HepG2 (cell line): ENCODE results near the gene PIK3C2B. TPM values are rescaled to one million over a fixed set of nuclear protein-coding genes. Genes with fewer than 3 reads are reported as not detected.

Experiments
- AKAP8 ChIP-seq: sonication (generic); formaldehyde crosslinking; IDR thresholded peaks from 2 replicates; pipeline ENCODE4 v1.5.1; 2020; ENCODE audit warnings: mild to moderate bottlenecking, missing genetic modification reagents
- BATF2 ChIP-seq: sonication (generic); formaldehyde crosslinking; IDR thresholded peaks from 2 replicates; pipeline ENCODE4 v1.8.0; 2022; ENCODE audit warnings: mild to moderate bottlenecking, missing genetic modification reagents, moderate library complexity
- CEBPZ ChIP-seq: IDR thresholded peaks from 2 replicates; pipeline ENCODE4 v1.6.1; 2012; ENCODE audit warnings: low read length, improper control_type of control experiment
- CHCHD3 ChIP-seq: sonication (generic); formaldehyde crosslinking; IDR thresholded peaks from 2 replicates; pipeline ENCODE4 v1.8.0; 2022; ENCODE audit warnings: mild to moderate bottlenecking, missing genetic modification reagents, moderate library complexity
- DPF2 ChIP-seq: sonication (generic); formaldehyde crosslinking; IDR thresholded peaks from 2 replicates; pipeline ENCODE4 v1.4.0; 2020; ENCODE audit warnings: mild to moderate bottlenecking, low read depth, missing genetic modification reagents, borderline replicate concordance
- MED1 ChIP-seq: sonication (generic); formaldehyde crosslinking; IDR thresholded peaks from 2 replicates; pipeline ENCODE4 v1.4.0; 2020; ENCODE audit warnings: missing genetic modification reagents
- MIXL1 ChIP-seq: IDR thresholded peaks from 2 replicates; pipeline ENCODE4 v1.6.1; 2016
- MTA1 ChIP-seq: sonication (generic); formaldehyde crosslinking; IDR thresholded peaks from 2 replicates; pipeline ENCODE4 v1.4.0; 2020; ENCODE audit warnings: missing genetic modification reagents, mild to moderate bottlenecking, borderline replicate concordance
- MTERF4 ChIP-seq: sonication (generic); formaldehyde crosslinking; IDR thresholded peaks from 2 replicates; pipeline ENCODE4 v1.8.0; 2023; ENCODE audit warnings: mild to moderate bottlenecking, missing genetic modification reagents
- MXD4 ChIP-seq: IDR thresholded peaks from 2 replicates; pipeline ENCODE4 v1.6.1; 2016; ENCODE audit warnings: mild to moderate bottlenecking, missing biosample characterization, missing genetic modification reagents
- SRY ChIP-seq: sonication (generic); formaldehyde crosslinking; IDR thresholded peaks from 2 replicates; pipeline ENCODE4 v1.8.0; 2022; ENCODE audit warnings: mild to moderate bottlenecking, missing genetic modification reagents
- ZFP1 ChIP-seq: IDR thresholded peaks from 2 replicates; pipeline ENCODE4 v1.6.1; 2016
- ZNF468 ChIP-seq: sonication (generic); formaldehyde crosslinking; IDR thresholded peaks from 2 replicates; pipeline ENCODE4 v1.8.0; 2022; ENCODE audit warnings: mild to moderate bottlenecking, moderate library complexity, missing genetic modification reagents
- polyA plus RNA-seq, 8 experiments: library from polyadenylated mRNA; depleted of rRNA in 3 of 8; stranded (reverse) in 7 of 8; unstranded in 1 of 8; fragments of >200 nt; fragmentation: Illumina TruSeq in 4 of 8; extraction: Trizol in 4 of 8; gene quantifications; 2 replicates each; pipeline versions ENCODE4 v1.2.1 to v1.2.3, GENCODE V29; 2011 to 2016; ENCODE audit warnings: low read depth in 4 of 8, missing spikeins in 1 of 8, mixed read lengths in 1 of 8; ENCODE audit not compliant: insufficient read depth in 1 of 8
- total RNA-seq, 5 experiments: library from RNA; depleted of rRNA; stranded (reverse); fragments of >200 nt; fragmentation: Illumina TruSeq; extraction: Trizol; gene quantifications; 2 replicates each; pipeline ENCODE4 v1.2.3, GENCODE V29; 2016; ENCODE audit warnings: low read depth in 1 of 5
- TF ChIP-seq, protein P1 (sequence below): sonication (generic); formaldehyde crosslinking; IDR thresholded peaks from 2 replicates; pipeline ENCODE4 v1.8.0; 2022; ENCODE audit warnings: missing genetic modification reagents, mild to moderate bottlenecking, moderate library complexity, borderline replicate concordance
- TF ChIP-seq, protein P2 (sequence below): sonication (generic); formaldehyde crosslinking; IDR thresholded peaks from 2 replicates; pipeline ENCODE4 v1.9.0; 2021; ENCODE audit warnings: mild to moderate bottlenecking, missing genetic modification reagents

The PIK3C2B gene
- total and polyA plus RNA-seq, 2 of the 13 experiments (the other 11 are each of a cell fraction or from before 2014, with no cell fraction given), result 3.4 to 4.5 TPM

DNA sequence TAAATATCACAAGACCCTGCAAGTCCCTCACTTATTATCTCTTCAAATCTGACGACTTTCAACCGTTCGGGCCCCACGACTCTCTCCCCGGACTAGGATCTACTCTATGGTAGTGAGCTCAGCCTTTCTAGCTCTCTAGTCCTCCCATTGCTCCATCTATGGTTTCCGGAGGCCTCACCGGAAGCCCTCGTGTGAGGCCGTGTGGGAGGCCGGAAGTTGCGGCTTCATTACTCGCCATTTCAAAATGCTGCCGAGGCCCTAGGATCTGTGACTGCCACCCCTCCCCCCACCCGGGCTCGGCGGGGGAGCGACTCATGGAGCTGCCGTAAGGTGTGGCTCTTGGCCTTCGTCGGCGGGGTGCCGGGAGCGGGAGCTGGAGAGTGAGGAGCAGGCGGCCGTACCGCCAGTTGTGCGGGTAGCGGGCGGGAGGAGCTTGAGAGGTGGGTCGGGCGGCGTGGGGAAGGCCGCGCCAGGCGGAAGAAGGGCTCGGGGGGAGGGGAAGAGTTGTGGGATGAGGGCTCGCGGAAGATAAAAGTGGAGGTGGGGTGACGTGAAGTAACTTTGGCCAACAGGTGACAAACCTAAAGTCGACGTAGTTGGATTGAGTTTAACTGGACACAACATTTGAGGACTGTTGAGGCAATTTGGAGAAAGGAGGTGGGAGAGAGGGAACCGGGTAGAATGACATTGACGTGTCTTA is 21.7 kb upstream of the PIK3C2B start, which contains the start of gene MDM4 (continued):
- TF ChIP-seq MIXL1 (CRISPR knock-in tag) (peak; percentile 87), DPF2 (CRISPR knock-in tag) (peak; percentile 45; the same call in 1 of the 2 replicates), BATF2 (peak; percentile 87), MXD4 (CRISPR knock-in tag) (peak; percentile 83), ZNF468 (CRISPR knock-in tag) (no peak), CHCHD3 (CRISPR knock-in tag) (no peak), CEBPZ (no peak), ZFP1 (CRISPR knock-in tag) (peak; percentile 66; the same call in 1 of the 2 replicates), AKAP8 (no peak), MTA1 (CRISPR knock-in tag) (peak; percentile 80; the same call in 1 of the 2 replicates), MED1 (CRISPR knock-in tag) (peak; percentile 71; the same call in 1 of the 2 replicates), SRY (CRISPR knock-in tag) (peak; percentile 85), MTERF4 (peak; percentile 33; the same call in 1 of the 2 replicates)
- TF ChIP-seq, protein P1, sequence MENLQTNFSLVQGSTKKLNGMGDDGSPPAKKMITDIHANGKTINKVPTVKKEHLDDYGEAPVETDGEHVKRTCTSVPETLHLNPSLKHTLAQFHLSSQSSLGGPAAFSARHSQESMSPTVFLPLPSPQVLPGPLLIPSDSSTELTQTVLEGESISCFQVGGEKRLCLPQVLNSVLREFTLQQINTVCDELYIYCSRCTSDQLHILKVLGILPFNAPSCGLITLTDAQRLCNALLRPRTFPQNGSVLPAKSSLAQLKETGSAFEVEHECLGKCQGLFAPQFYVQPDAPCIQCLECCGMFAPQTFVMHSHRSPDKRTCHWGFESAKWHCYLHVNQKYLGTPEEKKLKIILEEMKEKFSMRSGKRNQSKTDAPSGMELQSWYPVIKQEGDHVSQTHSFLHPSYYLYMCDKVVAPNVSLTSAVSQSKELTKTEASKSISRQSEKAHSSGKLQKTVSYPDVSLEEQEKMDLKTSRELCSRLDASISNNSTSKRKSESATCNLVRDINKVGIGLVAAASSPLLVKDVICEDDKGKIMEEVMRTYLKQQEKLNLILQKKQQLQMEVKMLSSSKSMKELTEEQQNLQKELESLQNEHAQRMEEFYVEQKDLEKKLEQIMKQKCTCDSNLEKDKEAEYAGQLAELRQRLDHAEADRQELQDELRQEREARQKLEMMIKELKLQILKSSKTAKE, result 0 out of 2 replicates have a peak, but pooled peaks have one; percentile 59
- TF ChIP-seq, protein P2, sequence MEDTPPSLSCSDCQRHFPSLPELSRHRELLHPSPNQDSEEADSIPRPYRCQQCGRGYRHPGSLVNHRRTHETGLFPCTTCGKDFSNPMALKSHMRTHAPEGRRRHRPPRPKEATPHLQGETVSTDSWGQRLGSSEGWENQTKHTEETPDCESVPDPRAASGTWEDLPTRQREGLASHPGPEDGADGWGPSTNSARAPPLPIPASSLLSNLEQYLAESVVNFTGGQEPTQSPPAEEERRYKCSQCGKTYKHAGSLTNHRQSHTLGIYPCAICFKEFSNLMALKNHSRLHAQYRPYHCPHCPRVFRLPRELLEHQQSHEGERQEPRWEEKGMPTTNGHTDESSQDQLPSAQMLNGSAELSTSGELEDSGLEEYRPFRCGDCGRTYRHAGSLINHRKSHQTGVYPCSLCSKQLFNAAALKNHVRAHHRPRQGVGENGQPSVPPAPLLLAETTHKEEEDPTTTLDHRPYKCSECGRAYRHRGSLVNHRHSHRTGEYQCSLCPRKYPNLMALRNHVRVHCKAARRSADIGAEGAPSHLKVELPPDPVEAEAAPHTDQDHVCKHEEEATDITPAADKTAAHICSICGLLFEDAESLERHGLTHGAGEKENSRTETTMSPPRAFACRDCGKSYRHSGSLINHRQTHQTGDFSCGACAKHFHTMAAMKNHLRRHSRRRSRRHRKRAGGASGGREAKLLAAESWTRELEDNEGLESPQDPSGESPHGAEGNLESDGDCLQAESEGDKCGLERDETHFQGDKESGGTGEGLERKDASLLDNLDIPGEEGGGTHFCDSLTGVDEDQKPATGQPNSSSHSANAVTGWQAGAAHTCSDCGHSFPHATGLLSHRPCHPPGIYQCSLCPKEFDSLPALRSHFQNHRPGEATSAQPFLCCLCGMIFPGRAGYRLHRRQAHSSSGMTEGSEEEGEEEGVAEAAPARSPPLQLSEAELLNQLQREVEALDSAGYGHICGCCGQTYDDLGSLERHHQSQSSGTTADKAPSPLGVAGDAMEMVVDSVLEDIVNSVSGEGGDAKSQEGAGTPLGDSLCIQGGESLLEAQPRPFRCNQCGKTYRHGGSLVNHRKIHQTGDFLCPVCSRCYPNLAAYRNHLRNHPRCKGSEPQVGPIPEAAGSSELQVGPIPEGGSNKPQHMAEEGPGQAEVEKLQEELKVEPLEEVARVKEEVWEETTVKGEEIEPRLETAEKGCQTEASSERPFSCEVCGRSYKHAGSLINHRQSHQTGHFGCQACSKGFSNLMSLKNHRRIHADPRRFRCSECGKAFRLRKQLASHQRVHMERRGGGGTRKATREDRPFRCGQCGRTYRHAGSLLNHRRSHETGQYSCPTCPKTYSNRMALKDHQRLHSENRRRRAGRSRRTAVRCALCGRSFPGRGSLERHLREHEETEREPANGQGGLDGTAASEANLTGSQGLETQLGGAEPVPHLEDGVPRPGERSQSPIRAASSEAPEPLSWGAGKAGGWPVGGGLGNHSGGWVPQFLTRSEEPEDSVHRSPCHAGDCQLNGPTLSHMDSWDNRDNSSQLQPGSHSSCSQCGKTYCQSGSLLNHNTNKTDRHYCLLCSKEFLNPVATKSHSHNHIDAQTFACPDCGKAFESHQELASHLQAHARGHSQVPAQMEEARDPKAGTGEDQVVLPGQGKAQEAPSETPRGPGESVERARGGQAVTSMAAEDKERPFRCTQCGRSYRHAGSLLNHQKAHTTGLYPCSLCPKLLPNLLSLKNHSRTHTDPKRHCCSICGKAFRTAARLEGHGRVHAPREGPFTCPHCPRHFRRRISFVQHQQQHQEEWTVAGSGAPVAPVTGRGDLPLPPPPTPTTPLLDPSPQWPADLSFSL, result 0 out of 2 replicates have a peak, but pooled peaks have one; percentile 11
